Measurements from ENCODE around the gene NTMT1.

The NTMT1 gene

GRCh38 chr9:129682381-129682780 lies 56.4 kb downstream of the NTMT1 start:
- Histone ChIP-seq H3K36me3 (replicated peaks in 1 of 2; ENCODE audit: control insufficient read depth in 2 of 2, insufficient read depth in 2 of 2, low read length in 2 of 2) (no peaks in the 10 kb centered on the region), H3K4me1 (ENCODE audit: control insufficient read depth in 2 of 2, insufficient read depth in 1 of 2, low read depth in 1 of 2, low read length in 2 of 2) (peaks cover 0 to 3% of the 10 kb centered on the region in 2 donors), H3K18ac (ENCODE audit: low read length) (peak overlapping the region; percentile 28), H3K9me3 (replicated peaks in 1 of 2; ENCODE audit: control insufficient read depth in 2 of 2, insufficient read depth in 1 of 2, low read depth in 1 of 2, low read length in 2 of 2) (no peaks in the 10 kb centered on the region), H3K4me3 (ENCODE audit: low read length in 2 of 2) (no peak overlapping the region), H3K23ac (ENCODE audit: low read depth, low read length, poor library complexity) (no peak overlapping the region), H3K4ac (ENCODE audit: low read length) (no peak overlapping the region), H2AK5ac (ENCODE audit: low read depth, low read length) (no peak overlapping the region), H4K91ac (ENCODE audit: low read depth, low read length, poor library complexity) (no peak overlapping the region), H2BK12ac (ENCODE audit: low read length) (no peak overlapping the region), H2AFZ (ENCODE audit: low read length) (no peak overlapping the region), H3K14ac (ENCODE audit: low read length) (no peak overlapping the region), H2BK120ac (ENCODE audit: low read depth, low read length) (no peak overlapping the region), H4K8ac (ENCODE audit: low read depth, low read length) (no peak overlapping the region), H3K27me3 (ENCODE audit: control insufficient read depth in 3 of 3, insufficient read depth in 3 of 3, low read depth in 1 of 3, low read length in 3 of 3) (peaks cover 0 to 43% (median 0%) of the 10 kb centered on the region in 3 experiments), H3K4me2 (ENCODE audit: insufficient read depth, low read length, poor library complexity, severe bottlenecking) (no peak overlapping the region), H2BK5ac (ENCODE audit: low read length) (no peak overlapping the region), H2BK15ac (ENCODE audit: low read length) (no peak overlapping the region), H3K27ac (replicated peaks; ENCODE audit: low read length) (no peak overlapping the region), H3K9ac (ENCODE audit: low read depth, low read length, poor library complexity) (no peak overlapping the region), H3K79me1 (ENCODE audit: low read depth, low read length) (peaks cover 6% of the 10 kb centered on the region)
- no peak for DNase-seq (ENCODE audit: low spot score)
- whole genome bisulfite sequencing, 2 donors (ENCODE audit: extremely low coverage in 2 of 2, insufficient read length in 2 of 2, insufficient replicate concordance in 1 of 2) = no CpG with 5 or more reads among the region's 7 CpGs

DNA sequence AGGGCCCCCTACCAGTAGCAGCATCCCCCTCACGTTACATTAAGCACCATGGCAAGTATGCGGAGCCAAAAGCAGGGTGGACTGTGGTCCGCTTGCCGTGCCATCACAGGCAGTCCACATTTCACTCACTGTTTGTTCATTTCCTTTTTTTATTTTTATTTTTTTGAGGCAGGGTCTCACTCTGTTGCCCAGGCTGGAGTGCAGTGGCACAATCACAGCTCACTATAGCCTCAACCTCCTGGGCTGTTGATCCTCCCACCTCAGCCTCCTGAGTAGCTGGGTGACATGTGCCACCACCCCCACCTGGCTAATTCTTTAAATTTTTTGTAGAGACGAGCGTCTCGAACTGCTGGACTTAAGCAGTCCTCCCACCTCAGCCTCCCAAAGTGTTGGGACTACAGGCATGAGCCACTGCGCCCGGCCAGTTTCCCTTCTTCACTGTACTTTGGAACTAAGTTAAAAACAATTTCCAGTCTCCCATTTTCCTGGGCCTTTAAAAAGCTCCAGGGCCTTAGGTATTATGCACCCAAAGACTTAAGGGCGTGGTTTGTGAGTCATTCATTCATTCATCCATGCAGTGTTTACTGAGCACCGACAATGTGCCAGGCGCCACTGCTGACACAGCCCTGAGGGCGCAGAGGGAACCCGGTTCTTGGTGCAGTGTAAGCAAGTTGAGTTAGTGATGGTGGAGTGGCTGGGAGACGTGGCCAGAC lies 59.4 kb downstream of the NTMT1 start:
- no peak overlapping the region for H2BK120ac ChIP-seq (ENCODE audit: low read depth, low read length)
- no peak overlapping the region for H2AFZ ChIP-seq (ENCODE audit: low read length)
- peak overlapping the region; percentile 95 for H2BK15ac ChIP-seq (ENCODE audit: low read length)
- H3K4me1 ChIP-seq (ENCODE audit: control insufficient read depth in 2 of 2, insufficient read depth in 1 of 2, low read depth in 1 of 2, low read length in 2 of 2) = no peaks in the 10 kb centered on the region
- H4K91ac ChIP-seq (ENCODE audit: low read depth, low read length, poor library complexity) = peak overlapping the region; percentile 9
- no peak overlapping the region for H3K27ac ChIP-seq (replicated peaks; ENCODE audit: low read length)
- H3K9ac ChIP-seq (ENCODE audit: low read depth, low read length, poor library complexity) = no peak overlapping the region
- H4K8ac ChIP-seq (ENCODE audit: low read depth, low read length) = no peak overlapping the region
- peaks cover 0 to 27% (median 0%) of the 10 kb centered on the region in 3 experiments for H3K27me3 ChIP-seq (ENCODE audit: control insufficient read depth in 3 of 3, insufficient read depth in 3 of 3, low read depth in 1 of 3, low read length in 3 of 3)
- H2BK12ac ChIP-seq (ENCODE audit: low read length) = no peak overlapping the region
- peak overlapping the region; percentile 52 for H3K23ac ChIP-seq (ENCODE audit: low read depth, low read length, poor library complexity)
- H3K4me2 ChIP-seq (ENCODE audit: insufficient read depth, low read length, poor library complexity, severe bottlenecking) = no peak overlapping the region
- no peaks in the 10 kb centered on the region for H3K36me3 ChIP-seq (replicated peaks in 1 of 2; ENCODE audit: control insufficient read depth in 2 of 2, insufficient read depth in 2 of 2, low read length in 2 of 2)
- peak overlapping the region; percentile 93 for H2AK5ac ChIP-seq (ENCODE audit: low read depth, low read length)
- no peak overlapping the region for H3K14ac ChIP-seq (ENCODE audit: low read length)
- H3K4me3 ChIP-seq (ENCODE audit: low read length in 2 of 2) = no peak overlapping the region
- peak overlapping the region; percentile 72 for H3K18ac ChIP-seq (ENCODE audit: low read length)
- H2BK5ac ChIP-seq (ENCODE audit: low read length) = no peak overlapping the region
- H3K79me1 ChIP-seq (ENCODE audit: low read depth, low read length) = peaks cover 2% of the 10 kb centered on the region
- WGBS, 2 donors (ENCODE audit: extremely low coverage in 2 of 2, insufficient read length in 2 of 2, insufficient replicate concordance in 1 of 2) = no CpG with 5 or more reads among the region's 15 CpGs
- no peaks in the 10 kb centered on the region for H3K9me3 ChIP-seq (replicated peaks in 1 of 2; ENCODE audit: control insufficient read depth in 2 of 2, insufficient read depth in 1 of 2, low read depth in 1 of 2, low read length in 2 of 2)
- no peak overlapping the region for H3K4ac ChIP-seq (ENCODE audit: low read length)
- DNase-seq (ENCODE audit: low spot score) = no peak

Measured in neuronal stem cell (in vitro differentiated cells).